Pancreas (tissue), 10 donors: ENCODE data around the gene CNNM4. TPM values are rescaled to one million over a fixed set of nuclear protein-coding genes. Genes with fewer than 3 reads are reported as not detected.
A peak's percentile ranks its signal among the peaks of the same experiment; 100 is the strongest.

ENCODE experiments used
- ATAC-seq, 4 donors: fragments of 200-7000 bp; cut with Tn5 transposase; one replicate each; pipeline versions ENCODE4 v1.8.0 to v1.9.1; 2020; ENCODE audit warnings: mild to moderate bottlenecking in 4 of 4, moderate library complexity in 4 of 4
- DNase-seq, 6 donors: peaks; one replicate each; pipeline ENCODE4 v3.0.0-alpha.2; 2020
- FAIRE-seq: peaks from 2 replicates; lab custom pipeline; 2012; peaks lifted over from hg19 to GRCh38; lab: Jason Lieb, UNC
- H3K27ac ChIP-seq, 4 donors: fragments of 200-600 bp; sonication (generic); 1 replicate in 3 of 4; 2 replicates in 1 of 4; pipeline versions ENCODE4 v1.5.0 to v1.8.0; 2020
- H3K27me3 ChIP-seq, 4 donors: fragments of 200-600 bp; one replicate each; pipeline ENCODE4 v1.8.0; 2021
- H3K36me3 ChIP-seq, 3 donors: fragments of 200-600 bp; sonication (generic) in 1 of 3; one replicate each; pipeline versions ENCODE4 v1.5.0 to v1.8.0; 2020 to 2021
- H3K4me1 ChIP-seq, 3 donors: fragments of 200-600 bp; one replicate each; pipeline ENCODE4 v1.8.0; 2021
- H3K4me3 ChIP-seq, 4 donors: fragments of 200-600 bp; sonication (generic) in 2 of 4; one replicate each; pipeline versions ENCODE4 v1.5.0 to v1.8.0; 2020 to 2021
- H3K9me3 ChIP-seq, 4 donors: fragments of 200-600 bp; one replicate each; pipeline ENCODE4 v1.8.0; 2021
- CTCF ChIP-seq, 4 donors: fragments of 200-600 bp; sonication (generic) in 3 of 4; IDR thresholded peaks; one replicate each; pipeline versions ENCODE4 v1.5.0 to v1.8.0; 2021; ENCODE audit warnings: antibody characterized with exemption in 4 of 4
- WGBS, 2 donors: extraction: QIAGEN DNeasy Blood & Tissue Kit; methylation state at CpG; one replicate each; pipeline ENCODE4 v1.1.7; 2013; 5-methylcytosine and 5-hydroxymethylcytosine counted together
- intact Hi-C, 3 donors: fragments of 100-400 bp; cut with DNase I; formaldehyde crosslinking; loops; one replicate each; pipeline versions ENCODE4 v1.11.1 to v1.14.2; 2022
- polyA plus RNA-seq, 2 donors: library from polyadenylated mRNA; stranded (reverse); fragments of 200-250 nt; gene quantifications; one replicate each; pipeline ENCODE4 v1.2.3, GENCODE V29; 2013
- total RNA-seq, 6 donors: library from RNA; stranded (reverse); fragmentation: NEBNext Ultra II Directional in 4 of 6; extraction: Animal tissue kit (Norgen Biotek cat#: 25700) in 4 of 6; gene quantifications; one replicate each; pipeline versions ENCODE4 v1.2.1 to v1.2.4, GENCODE V29; 2021 to 2023
- donor health status: healthy with polysubstance abuse.
- donor health status: DM: no; HTN: no; CAD: no; lungs with moderate emphysema.
- donor health status: DM: no; HTN: no; CAD: no.
- donor health status: control.
- donor health status: control.
- donor health status: Bipolar disorder and iron deficiency.
- donor health status: DM: yes; HTN: yes; CAD: no.
- donor health status: DM: no; HTN: no; CAD: no.
- donor health status: DM: no; HTN: no; CAD: no.
- donor health status: DM: yes; HTN: yes; CAD: no.

The CNNM4 gene
- total and polyA plus RNA-seq, 8 donors = 3.3 to 6.9 (median 5.5) TPM

- no peak for ATAC-seq
- Histone ChIP-seq H3K9me3 (no peaks in the 10 kb centered on the region), H3K36me3 (peaks cover 0 to 7% (median 0%) of the 10 kb centered on the region in 3 donors), H3K4me3 (no peak overlapping the region), H3K27me3 (no peaks in the 10 kb centered on the region), H3K4me1 (peaks cover 2 to 5% (median 4%) of the 10 kb centered on the region in 3 donors), H3K27ac (no peak overlapping the region)
- FAIRE-seq = no peak
- peak in 1 of 6 donors; percentile 16 for DNase-seq
- no peak for TF ChIP-seq CTCF (IDR thresholded peaks at IDR 0.05)
- intact Hi-C loops = no loop called here
- 91 to 95% methylated on average over 23 of the region's 23 CpGs for WGBS, 2 donors
These were observed 77.9 kb downstream of the CNNM4 start for GRCh38 chr2:96838345-96839292.

GRCh38 chr2:96839293-96839874 lies 78.7 kb downstream of the CNNM4 start:
- DNase-seq (peak in 2 of 6 donors; percentile 10 to 83), FAIRE-seq (no peak), ATAC-seq (peak in 3 of 4 donors; percentile 55 to 73 (median 70))
- peaks cover 0 to 7% (median 0%) of the 10 kb centered on the region in 3 donors for H3K36me3 ChIP-seq
- H3K9me3 ChIP-seq = no peaks in the 10 kb centered on the region
- no peaks in the 10 kb centered on the region for H3K27me3 ChIP-seq
- no peak overlapping the region for H3K4me3 ChIP-seq
- intact Hi-C loops = no loop called here
- no peaks in the 10 kb centered on the region for H3K4me1 ChIP-seq
- TF ChIP-seq CTCF (IDR thresholded peaks at IDR 0.05) = no peak
- H3K27ac ChIP-seq = no peak overlapping the region
- WGBS, 2 donors = 73 to 80% methylated on average over 33 to 42 of the region's 42 CpGs

GRCh38 chr2:96839875-96840850 lies 79.5 kb downstream of the CNNM4 start:
- ATAC-seq = peak in 1 of 4 donors; percentile 5
- Histone ChIP-seq H3K9me3 (no peaks in the 10 kb centered on the region), H3K4me3 (no peak overlapping the region), H3K36me3 (no peaks in the 10 kb centered on the region), H3K27ac (no peak overlapping the region), H3K4me1 (no peaks in the 10 kb centered on the region), H3K27me3 (no peaks in the 10 kb centered on the region)
- intact Hi-C loops = no loop called here
- 91% methylated on average over 36 to 37 of the region's 37 CpGs for WGBS, 2 donors
- no peak for FAIRE-seq
- TF ChIP-seq CTCF (IDR thresholded peaks at IDR 0.05) = no peak
- peak in 2 of 6 donors; percentile 10 to 79 for DNase-seq

- intact Hi-C loops = no loop called here
- WGBS, 2 donors = 86 to 90% methylated on average over 16 of the region's 16 CpGs
- FAIRE-seq (no peak), ATAC-seq (peak in 1 of 4 donors; percentile 4), DNase-seq (peak in 1 of 6 donors; percentile 12)
- H3K4me3 ChIP-seq = no peak overlapping the region
- H3K36me3 ChIP-seq = no peaks in the 10 kb centered on the region
- no peak for TF ChIP-seq CTCF (IDR thresholded peaks at IDR 0.05)
- H3K27me3 ChIP-seq = no peaks in the 10 kb centered on the region
- H3K27ac ChIP-seq = no peak overlapping the region
- no peaks in the 10 kb centered on the region for H3K9me3 ChIP-seq
- no peaks in the 10 kb centered on the region for H3K4me1 ChIP-seq
These were observed 81.2 kb downstream of the CNNM4 start for GRCh38 chr2:96841701-96842495.
